Progenitor cell of endocrine pancreas (in vitro differentiated cells): ENCODE results near the gene PPP1R37. TPM values are rescaled to one million over a fixed set of nuclear protein-coding genes. Genes with fewer than 3 reads are reported as not detected.

ENCODE experiments used
- DNase-seq: peaks from one replicate; pipeline ENCODE4 v3.0.0; 2021; ENCODE audit warnings: low spot score; ENCODE audit not compliant: unreplicated experiment
- H3K27ac Mint-ChIP-seq: 2 replicates; pipeline ENCODE4 v1.8.0; 2021; ENCODE audit warnings: mild to moderate bottlenecking, moderate library complexity, mixed read lengths
- H3K27me3 Mint-ChIP-seq: 2 replicates; pipeline ENCODE4 v1.8.0; 2021; ENCODE audit warnings: mixed read lengths
- H3K36me3 Mint-ChIP-seq: 2 replicates; pipeline ENCODE4 v1.8.0; 2022; ENCODE audit warnings: mixed read lengths; ENCODE audit not compliant: insufficient read depth
- H3K4me1 Mint-ChIP-seq: 2 replicates; pipeline ENCODE4 v1.8.0; 2021; ENCODE audit warnings: low read depth, mixed read lengths
- H3K4me3 Mint-ChIP-seq: 2 replicates; pipeline ENCODE4 v1.8.0; 2021; ENCODE audit warnings: low read depth, mild to moderate bottlenecking, moderate library complexity, mixed read lengths
- H3K9me3 Mint-ChIP-seq: 2 replicates; pipeline ENCODE4 v1.8.0; 2021; ENCODE audit warnings: low read depth, mixed read lengths
- CTCF ChIP-seq: fragments of 200-600 bp; sonication (generic); IDR thresholded peaks from one replicate; pipeline ENCODE4 v1.5.0; 2021; ENCODE audit warnings: antibody characterized with exemption, mild to moderate bottlenecking; ENCODE audit not compliant: unreplicated experiment
- total RNA-seq: library from RNA; stranded (reverse); gene quantifications from 2 replicates; pipeline ENCODE4 v1.2.1, GENCODE V29; 2021

Gene PPP1R37
- total RNA-seq, 1 donor from 2014 or later, result 45.8 TPM

GRCh38 chr19:45076029-45076850 lies 16.7 kb upstream of the PPP1R37 start, which contains the start of gene ZNF296:
Gene ZNF296 (minus strand): TSS chr19:45076478. CDS start chr19:45076373, 105 bp downstream.
- DNase-seq, result peak; percentile 55
- no peak for TF ChIP-seq CTCF
- H3K36me3 Mint-ChIP-seq, result no peaks in the 10 kb centered on the region
- peak within 1 kb of the TSS; percentile 37 for H3K27ac Mint-ChIP-seq
- peaks cover 22% of the 10 kb centered on the region for H3K27me3 Mint-ChIP-seq
- peak within 1 kb of the TSS; percentile 58 for H3K4me3 Mint-ChIP-seq
- H3K4me1 Mint-ChIP-seq, result peaks cover 19% of the 10 kb centered on the region
- no peaks in the 10 kb centered on the region for H3K9me3 Mint-ChIP-seq

GRCh38 chr19:45076851-45077730 lies 15.9 kb upstream of the PPP1R37 start:
- no peak for TF ChIP-seq CTCF
- Mint-ChIP-seq H3K4me3 (peak overlapping the region; percentile 58), H3K36me3 (peaks cover 2% of the 10 kb centered on the region), H3K9me3 (no peaks in the 10 kb centered on the region), H3K27me3 (peaks cover 22% of the 10 kb centered on the region), H3K27ac (peak overlapping the region; percentile 30), H3K4me1 (peaks cover 22% of the 10 kb centered on the region)
- DNase-seq, result no peak

- peaks cover 2% of the 10 kb centered on the region for H3K36me3 Mint-ChIP-seq
- TF ChIP-seq CTCF, result no peak
- H3K27me3 Mint-ChIP-seq, result peaks cover 22% of the 10 kb centered on the region
- no peaks in the 10 kb centered on the region for H3K9me3 Mint-ChIP-seq
- DNase-seq, result no peak
- peaks cover 22% of the 10 kb centered on the region for H3K4me1 Mint-ChIP-seq
- H3K27ac Mint-ChIP-seq, result no peak overlapping the region
- H3K4me3 Mint-ChIP-seq, result peak overlapping the region; percentile 93
Observed at GRCh38 chr19:45078390-45079062, 14.5 kb upstream of the PPP1R37 start.

GRCh38 chr19:45079063-45079910 lies 13.7 kb upstream of the PPP1R37 start, which contains the start of gene GEMIN7:
Gene GEMIN7 (plus strand): TSS chr19:45079260. CDS start chr19:45090115, 10,855 bp downstream.
- H3K27ac Mint-ChIP-seq, result peak within 1 kb of the TSS; percentile 95
- peaks cover 2% of the 10 kb centered on the region for H3K36me3 Mint-ChIP-seq
- DNase-seq, result peak; percentile 79
- peak within 1 kb of the TSS; percentile 93 for H3K4me3 Mint-ChIP-seq
- peaks cover 22% of the 10 kb centered on the region for H3K27me3 Mint-ChIP-seq
- H3K9me3 Mint-ChIP-seq, result no peaks in the 10 kb centered on the region
- peak; percentile 42 for TF ChIP-seq CTCF
- H3K4me1 Mint-ChIP-seq, result peaks cover 22% of the 10 kb centered on the region
